Measurements from ENCODE around the gene RNF227. TPM values are rescaled to one million over a fixed set of nuclear protein-coding genes. Genes with fewer than 3 reads are reported as not detected.

The RNF227 gene
- 0.75 and 0.94 TPM in 2 replicates for polyA plus RNA-seq

GRCh38 chr17:7915611-7916384 is at the start of gene RNF227:
RNF227 (minus strand) TSS chr17:7916289; CDS start chr17:7916195, 94 bp downstream.

GRCh38 chr17:7931709-7932482 is 15.8 kb upstream of the RNF227 start, which contains the start of the genes CNTROB and TRAPPC1:
CNTROB (plus strand) TSS chr17:7932206; CDS start chr17:7933080, 874 bp downstream.
TRAPPC1 (minus strand) TSS chr17:7931946; CDS start chr17:7931829, 117 bp downstream.

DNA sequence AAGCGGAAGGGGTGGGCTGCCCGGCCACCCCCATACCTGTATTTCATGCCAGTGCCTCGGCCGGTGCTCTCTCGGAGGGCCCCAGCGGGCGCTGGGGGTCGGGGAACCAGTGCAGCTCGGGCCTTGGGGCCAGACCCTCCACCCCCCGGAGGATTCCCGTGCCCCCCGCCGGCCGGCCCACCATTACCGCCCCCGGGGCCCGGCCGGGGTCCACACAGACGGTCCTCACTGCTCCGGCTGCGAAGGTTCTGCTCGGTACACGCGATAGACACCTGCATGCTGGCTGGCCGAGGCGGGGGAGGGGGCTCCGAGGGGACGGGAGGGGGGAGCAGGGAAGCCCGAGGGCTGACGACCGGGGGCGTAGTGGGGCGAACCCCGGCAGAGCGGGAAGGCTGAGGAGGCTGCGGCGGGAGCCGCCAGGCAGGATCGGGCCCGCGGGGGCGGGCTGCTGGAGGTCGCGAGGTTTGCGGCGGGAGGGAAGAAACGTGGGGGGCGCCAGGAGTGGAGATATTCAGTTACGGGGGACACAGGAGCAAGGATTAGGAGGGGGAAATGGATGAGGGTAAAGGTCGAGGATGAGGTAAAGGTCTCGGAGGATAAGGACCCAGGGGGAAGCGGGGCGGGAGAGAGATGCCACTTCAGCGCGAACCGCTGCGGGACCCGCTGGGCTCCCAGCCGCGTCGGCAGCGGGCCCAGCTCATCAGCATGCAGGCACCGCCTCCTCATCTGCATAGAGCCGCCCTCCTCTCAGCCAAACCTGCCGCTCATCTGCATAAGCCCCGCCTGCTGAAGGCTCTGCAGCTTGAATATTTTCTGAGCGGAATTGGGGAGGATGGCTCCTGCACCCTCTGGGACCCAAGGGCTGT is 13.3 kb upstream of the RNF227 start, which contains the start of gene KCNAB3:
Gene KCNAB3, minus strand, starts transcription at position 699 of the 866 bp plus-strand sequence. Its CDS starts 421 bp downstream, at position 278.

GRCh38 chr17:7888184-7888920 is 27.7 kb downstream of the RNF227 start, which contains the start of gene CHD3:
CHD3 (plus strand) TSS chr17:7888789; CDS start chr17:7889001, 212 bp downstream.

Other genes with a start within 250 kb of the RNF227 start
- 3.0 and 3.7 TPM in 2 replicates for gene TP53, start 228.8 kb downstream of the RNF227 start, polyA plus RNA-seq
- gene WRAP53, start 227.8 kb downstream of the RNF227 start, polyA plus RNA-seq, result 1.1 and 1.4 TPM in 2 replicates
- 2.8 TPM in 1 of 2 replicates, not detected in the other for gene EFNB3, start 211.1 kb downstream of the RNF227 start, polyA plus RNA-seq
- 0.16 TPM in 1 of 2 replicates, not detected in the other for gene DNAH2, start 198.5 kb downstream of the RNF227 start, polyA plus RNA-seq
- gene KDM6B, start 82.1 kb downstream of the RNF227 start, polyA plus RNA-seq, result 0.12 and 0.13 TPM in 2 replicates
- 0.30 TPM in 1 of 2 replicates, not detected in the other for gene TMEM88, start 61.2 kb downstream of the RNF227 start, polyA plus RNA-seq
- 349 and 437 TPM in 2 replicates for gene NAA38, start 58.7 kb downstream of the RNF227 start, polyA plus RNA-seq
- gene CYB5D1, start 58.3 kb downstream of the RNF227 start, polyA plus RNA-seq, result 3.8 and 6.4 TPM in 2 replicates
- 4.2 and 5.0 TPM in 2 replicates for gene CHD3, start 27.5 kb downstream of the RNF227 start, polyA plus RNA-seq
- 0.58 TPM in 1 of 2 replicates, not detected in the other for gene KCNAB3, start 13.6 kb upstream of the RNF227 start, polyA plus RNA-seq
- 321 and 349 TPM in 2 replicates for gene TRAPPC1, start 15.7 kb upstream of the RNF227 start, polyA plus RNA-seq
- gene CNTROB, start 15.9 kb upstream of the RNF227 start, polyA plus RNA-seq, result 0.53 and 3.7 TPM in 2 replicates
- not detected in 2 replicates for gene GUCY2D, start 86.3 kb upstream of the RNF227 start, polyA plus RNA-seq
- gene ALOX15B, start 122.8 kb upstream of the RNF227 start, polyA plus RNA-seq, result not detected in 2 replicates
- 1.2 TPM in 1 of 2 replicates, not detected in the other for gene ALOX12B, start 171.4 kb upstream of the RNF227 start, polyA plus RNA-seq
- gene ALOXE3, start 202.2 kb upstream of the RNF227 start, polyA plus RNA-seq, result not detected in 2 replicates
- gene HES7, start 207.8 kb upstream of the RNF227 start, polyA plus RNA-seq, result not detected in 2 replicates
- 0.32 and 0.97 TPM in 2 replicates for gene PER1, start 236.1 kb upstream of the RNF227 start, polyA plus RNA-seq
- 221 and 250 TPM in 2 replicates for gene VAMP2, start 246.7 kb upstream of the RNF227 start, polyA plus RNA-seq

Measured in Purkinje cell (primary cell).